Mesendoderm (in vitro differentiated cells): ENCODE measurements around the gene TMEM82.

ENCODE experiments used
- DNase-seq: peaks from one replicate; pipeline ENCODE4 v3.0.0; 2013
- H2AK5ac ChIP-seq: 2 replicates; pipeline ENCODE4 v1.6.1; 2013; ENCODE audit warnings: low read length, inconsistent platforms
- H2BK120ac ChIP-seq: 2 replicates; pipeline ENCODE4 v1.6.1; 2013; ENCODE audit warnings: low read depth, mild to moderate bottlenecking, low read length, moderate library complexity, mixed read lengths
- H2BK15ac ChIP-seq: replicated peaks from 2 replicates; pipeline ENCODE4 v1.6.1; 2013; ENCODE audit warnings: low read depth, mild to moderate bottlenecking, moderate library complexity
- H2BK5ac ChIP-seq: 2 replicates; pipeline ENCODE4 v1.6.1; 2013; ENCODE audit warnings: low read length, inconsistent platforms
- H3K18ac ChIP-seq: 2 replicates; pipeline ENCODE4 v1.6.1; 2013; ENCODE audit warnings: mild to moderate bottlenecking, low read length, mixed read lengths
- H3K23ac ChIP-seq: one replicate; pipeline ENCODE4 v1.6.1; 2013; ENCODE audit warnings: low read length
- H3K27ac ChIP-seq: 2 replicates; pipeline ENCODE4 v1.5.1; 2013; ENCODE audit warnings: low read depth, mild to moderate bottlenecking, inconsistent platforms, low read length, moderate library complexity
- H3K27me3 ChIP-seq: 2 replicates; pipeline ENCODE4 v1.6.1; 2013; ENCODE audit warnings: low read length, control low read depth, mild to moderate bottlenecking, inconsistent platforms; ENCODE audit not compliant: insufficient read depth, poor library complexity
- H3K36me3 ChIP-seq: 2 replicates; pipeline ENCODE4 v1.6.1; 2013; ENCODE audit warnings: low read length, inconsistent platforms; ENCODE audit not compliant: control insufficient read depth, insufficient read depth
- H3K4ac ChIP-seq: one replicate; pipeline ENCODE4 v1.6.1; 2013; ENCODE audit warnings: low read depth, mild to moderate bottlenecking, low read length, moderate library complexity
- H3K4me1 ChIP-seq: 2 replicates; pipeline ENCODE4 v1.6.1; 2013; ENCODE audit warnings: low read depth, low read length, inconsistent platforms; ENCODE audit not compliant: control insufficient read depth
- H3K4me2 ChIP-seq: 2 replicates; pipeline ENCODE4 v1.6.1; 2013; ENCODE audit warnings: low read length
- H3K4me3 ChIP-seq: 2 replicates; pipeline ENCODE4 v1.5.1; 2013; ENCODE audit warnings: mild to moderate bottlenecking, low read length
- H3K56ac ChIP-seq: one replicate; pipeline ENCODE4 v1.6.1; 2013; ENCODE audit warnings: low read length
- H3K79me1 ChIP-seq: 2 replicates; pipeline ENCODE4 v1.6.1; 2013; ENCODE audit warnings: low read length, inconsistent platforms
- H3K79me2 ChIP-seq: 2 replicates; pipeline ENCODE4 v1.6.1; 2013; ENCODE audit warnings: mild to moderate bottlenecking, low read length; ENCODE audit not compliant: control insufficient read depth, insufficient read depth
- H3K9ac ChIP-seq: 2 replicates; pipeline ENCODE4 v1.6.1; 2013; ENCODE audit warnings: low read length, inconsistent platforms
- H4K5ac ChIP-seq: one replicate; pipeline ENCODE4 v1.6.1; 2013; ENCODE audit warnings: low read length
- H4K8ac ChIP-seq: one replicate; pipeline ENCODE4 v1.6.1; 2013; ENCODE audit warnings: low read depth, mild to moderate bottlenecking, control low read depth, low read length, moderate library complexity
- WGBS: extraction: QIAGEN DNeasy Blood & Tissue Kit; methylation state at CpG from one replicate; pipeline ENCODE4 v1.1.7; 2013; ENCODE audit warnings: low lambda C conversion rate, missing lambda C conversion rate; ENCODE audit not compliant: insufficient coverage; ENCODE audit errors: extremely low coverage; 5-methylcytosine and 5-hydroxymethylcytosine counted together

The TMEM82 gene

DNA sequence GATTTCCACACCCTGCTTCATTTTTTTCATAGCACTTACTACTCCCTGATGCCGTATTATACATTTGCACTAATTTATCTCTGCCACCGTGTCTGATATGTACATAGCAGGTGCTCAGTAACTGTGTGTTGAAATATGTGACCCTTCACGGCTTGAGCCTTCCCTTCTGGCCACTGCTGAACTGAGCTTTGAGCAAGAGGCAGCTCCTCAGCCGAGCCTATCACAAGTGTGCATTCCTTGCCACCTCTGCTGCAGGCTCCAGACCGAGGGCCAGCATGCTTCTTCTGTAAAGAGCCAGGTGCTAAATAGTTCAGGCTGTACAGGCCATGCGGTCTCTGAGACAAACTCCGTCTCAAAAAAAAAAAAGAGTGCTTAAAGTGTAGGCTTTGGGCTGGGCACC, 35.5 kb upstream of the TMEM82 start:
- Histone ChIP-seq H4K8ac (no peak overlapping the region), H3K56ac (no peak overlapping the region), H3K79me1 (peaks cover 22% of the 10 kb centered on the region), H3K4me1 (no peaks in the 10 kb centered on the region), H3K27ac (no peak overlapping the region), H2BK5ac (no peak overlapping the region), H3K4me2 (no peak overlapping the region), H3K36me3 (peaks cover 1% of the 10 kb centered on the region), H2BK120ac (no peak overlapping the region), H3K18ac (no peak overlapping the region), H3K4me3 (no peak overlapping the region), H3K4ac (no peak overlapping the region), H3K79me2 (peaks cover 6% of the 10 kb centered on the region), H3K23ac (no peak overlapping the region), H2AK5ac (no peak overlapping the region), H3K9ac (no peak overlapping the region), H4K5ac (no peak overlapping the region), H2BK15ac (no peak overlapping the region), H3K27me3 (no peaks in the 10 kb centered on the region)
- no peak for DNase-seq
- no CpG with 5 or more reads among the region's 7 CpGs for WGBS

- H3K9ac ChIP-seq: no peak overlapping the region
- no peak overlapping the region for H3K23ac ChIP-seq
- no peaks in the 10 kb centered on the region for H3K4me1 ChIP-seq
- no peak overlapping the region for H4K8ac ChIP-seq
- no peaks in the 10 kb centered on the region for H3K27me3 ChIP-seq
- no peak overlapping the region for H3K4me2 ChIP-seq
- H2AK5ac ChIP-seq: no peak overlapping the region
- H3K4me3 ChIP-seq: no peak overlapping the region
- no peak overlapping the region for H2BK120ac ChIP-seq
- WGBS: no CpG with 5 or more reads among the region's 8 CpGs
- H3K18ac ChIP-seq: no peak overlapping the region
- peaks cover 20% of the 10 kb centered on the region for H3K79me1 ChIP-seq
- H3K36me3 ChIP-seq: peaks cover 1% of the 10 kb centered on the region
- no peak overlapping the region for H3K27ac ChIP-seq
- no peak overlapping the region for H2BK15ac ChIP-seq
- H3K4ac ChIP-seq: no peak overlapping the region
- no peak for DNase-seq
- H4K5ac ChIP-seq: no peak overlapping the region
- no peak overlapping the region for H2BK5ac ChIP-seq
- peaks cover 6% of the 10 kb centered on the region for H3K79me2 ChIP-seq
- no peak overlapping the region for H3K56ac ChIP-seq
Observed at GRCh38 chr1:15707239-15707925, 34.9 kb upstream of the TMEM82 start.

- DNase-seq: no peak
- H3K27me3 ChIP-seq: no peaks in the 10 kb centered on the region
- H3K9ac ChIP-seq: no peak overlapping the region
- no peak overlapping the region for H3K4me2 ChIP-seq
- no peak overlapping the region for H3K18ac ChIP-seq
- H4K5ac ChIP-seq: no peak overlapping the region
- peaks cover 1% of the 10 kb centered on the region for H3K36me3 ChIP-seq
- no peak overlapping the region for H3K56ac ChIP-seq
- no peak overlapping the region for H3K4ac ChIP-seq
- H4K8ac ChIP-seq: no peak overlapping the region
- no peak overlapping the region for H3K27ac ChIP-seq
- no peak overlapping the region for H2AK5ac ChIP-seq
- H2BK5ac ChIP-seq: no peak overlapping the region
- no peak overlapping the region for H2BK15ac ChIP-seq
- H3K23ac ChIP-seq: no peak overlapping the region
- no peak overlapping the region for H3K4me3 ChIP-seq
- no CpG with 5 or more reads among the region's 15 CpGs for WGBS
- H3K79me2 ChIP-seq: peaks cover 5% of the 10 kb centered on the region
- no peaks in the 10 kb centered on the region for H3K4me1 ChIP-seq
- peaks cover 18% of the 10 kb centered on the region for H3K79me1 ChIP-seq
- H2BK120ac ChIP-seq: no peak overlapping the region
Observed at GRCh38 chr1:15708486-15709137, 33.7 kb upstream of the TMEM82 start.

DNA sequence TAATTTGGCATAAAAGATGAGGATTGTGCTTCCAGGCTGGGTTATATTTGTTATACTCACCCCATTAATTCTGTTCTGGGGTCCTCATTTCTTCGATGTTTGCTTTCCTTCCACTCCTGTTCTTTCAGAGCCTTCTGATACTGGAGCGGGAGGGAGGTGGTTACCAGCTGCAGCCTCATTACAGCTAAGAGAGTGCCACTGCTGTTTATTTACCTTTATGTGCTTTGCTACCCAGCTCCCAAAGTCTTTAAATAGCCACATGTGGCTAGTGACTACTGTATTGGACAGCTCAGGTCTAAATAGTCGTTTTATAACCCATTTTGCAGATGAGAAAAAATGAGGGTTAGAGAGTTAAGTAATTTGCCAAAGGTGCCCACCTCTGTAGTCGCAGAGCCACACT, 33.1 kb upstream of the TMEM82 start:
- H3K79me1 ChIP-seq: peaks cover 16% of the 10 kb centered on the region
- H2BK120ac ChIP-seq: no peak overlapping the region
- no peak overlapping the region for H3K4me2 ChIP-seq
- peaks cover 4% of the 10 kb centered on the region for H3K79me2 ChIP-seq
- H2BK5ac ChIP-seq: no peak overlapping the region
- H2AK5ac ChIP-seq: no peak overlapping the region
- peaks cover 1% of the 10 kb centered on the region for H3K36me3 ChIP-seq
- no peak overlapping the region for H3K9ac ChIP-seq
- H3K27me3 ChIP-seq: no peaks in the 10 kb centered on the region
- H4K8ac ChIP-seq: no peak overlapping the region
- no peak overlapping the region for H3K56ac ChIP-seq
- WGBS: no CpG with 5 or more reads among the region's 4 CpGs
- H4K5ac ChIP-seq: no peak overlapping the region
- no peak for DNase-seq
- no peak overlapping the region for H3K18ac ChIP-seq
- no peak overlapping the region for H3K23ac ChIP-seq
- H3K27ac ChIP-seq: no peak overlapping the region
- no peak overlapping the region for H3K4me3 ChIP-seq
- H2BK15ac ChIP-seq: no peak overlapping the region
- H3K4ac ChIP-seq: no peak overlapping the region
- H3K4me1 ChIP-seq: no peaks in the 10 kb centered on the region

- Histone ChIP-seq H3K4me2 (no peak overlapping the region), H3K4me1 (no peaks in the 10 kb centered on the region), H2BK15ac (no peak overlapping the region), H3K56ac (no peak overlapping the region), H4K8ac (no peak overlapping the region), H3K36me3 (peaks cover 2% of the 10 kb centered on the region), H3K23ac (no peak overlapping the region), H3K4me3 (no peak overlapping the region), H2BK5ac (no peak overlapping the region), H2AK5ac (no peak overlapping the region), H3K18ac (no peak overlapping the region), H4K5ac (no peak overlapping the region), H2BK120ac (no peak overlapping the region), H3K4ac (no peak overlapping the region), H3K79me1 (peaks cover 14% of the 10 kb centered on the region), H3K79me2 (peaks cover 4% of the 10 kb centered on the region), H3K9ac (no peak overlapping the region), H3K27me3 (no peaks in the 10 kb centered on the region), H3K27ac (no peak overlapping the region)
- DNase-seq: no peak
- WGBS: no CpG with 5 or more reads among the region's 4 CpGs
Observed at GRCh38 chr1:15712168-15712567, 30.1 kb upstream of the TMEM82 start.
